ENCODE measurements around the gene SLC12A1.

The SLC12A1 gene

DNA sequence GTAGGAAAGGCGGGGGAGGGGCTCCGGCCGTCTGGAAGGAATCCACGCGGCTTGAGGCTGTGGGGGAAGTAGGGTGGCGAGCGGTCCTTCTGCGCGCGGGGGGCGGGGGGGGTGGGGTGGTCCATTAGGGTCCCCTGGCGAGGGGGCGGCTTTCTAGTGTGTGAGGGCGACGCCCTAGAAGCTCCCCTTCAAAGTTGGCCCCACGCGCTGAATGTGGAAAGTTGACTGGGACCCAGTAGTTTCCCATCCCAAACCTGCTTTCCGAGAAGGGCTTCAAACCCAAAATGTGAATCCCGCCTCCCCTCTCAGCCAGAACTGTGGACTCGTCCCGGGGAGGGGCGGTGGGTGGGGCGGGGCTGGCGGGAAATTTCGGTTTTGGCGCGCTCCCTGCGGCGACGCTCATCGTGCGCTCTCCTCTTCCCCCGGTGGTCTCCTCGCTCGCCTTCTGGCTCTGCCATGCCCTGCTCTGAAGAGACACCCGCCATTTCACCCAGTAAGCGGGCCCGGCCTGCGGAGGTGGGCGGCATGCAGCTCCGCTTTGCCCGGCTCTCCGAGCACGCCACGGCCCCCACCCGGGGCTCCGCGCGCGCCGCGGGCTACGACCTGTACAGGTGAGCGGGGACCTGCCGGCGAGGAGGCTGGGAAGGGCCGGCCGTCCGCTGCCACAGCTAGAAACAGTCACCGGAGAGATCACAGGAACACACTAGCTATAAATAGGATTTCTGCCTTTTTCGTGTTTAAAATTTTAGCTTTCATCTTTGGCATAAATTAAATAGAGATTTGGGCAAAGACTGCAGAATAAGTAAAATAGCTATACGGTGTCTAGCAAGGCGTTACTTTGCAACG is 125.9 kb downstream of the SLC12A1 start:
- H3K79me2 ChIP-seq: no peaks in the 10 kb centered on the region
- H3K27me3 ChIP-seq (ENCODE audit: control insufficient read depth, insufficient read depth, low read length): no peaks in the 10 kb centered on the region
- TF ChIP-seq, protein P1, sequence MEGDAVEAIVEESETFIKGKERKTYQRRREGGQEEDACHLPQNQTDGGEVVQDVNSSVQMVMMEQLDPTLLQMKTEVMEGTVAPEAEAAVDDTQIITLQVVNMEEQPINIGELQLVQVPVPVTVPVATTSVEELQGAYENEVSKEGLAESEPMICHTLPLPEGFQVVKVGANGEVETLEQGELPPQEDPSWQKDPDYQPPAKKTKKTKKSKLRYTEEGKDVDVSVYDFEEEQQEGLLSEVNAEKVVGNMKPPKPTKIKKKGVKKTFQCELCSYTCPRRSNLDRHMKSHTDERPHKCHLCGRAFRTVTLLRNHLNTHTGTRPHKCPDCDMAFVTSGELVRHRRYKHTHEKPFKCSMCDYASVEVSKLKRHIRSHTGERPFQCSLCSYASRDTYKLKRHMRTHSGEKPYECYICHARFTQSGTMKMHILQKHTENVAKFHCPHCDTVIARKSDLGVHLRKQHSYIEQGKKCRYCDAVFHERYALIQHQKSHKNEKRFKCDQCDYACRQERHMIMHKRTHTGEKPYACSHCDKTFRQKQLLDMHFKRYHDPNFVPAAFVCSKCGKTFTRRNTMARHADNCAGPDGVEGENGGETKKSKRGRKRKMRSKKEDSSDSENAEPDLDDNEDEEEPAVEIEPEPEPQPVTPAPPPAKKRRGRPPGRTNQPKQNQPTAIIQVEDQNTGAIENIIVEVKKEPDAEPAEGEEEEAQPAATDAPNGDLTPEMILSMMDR (IDR thresholded peaks at IDR 0.05): no peak
- H3K36me3 ChIP-seq (ENCODE audit: control insufficient read depth, insufficient read depth, low read length): no peaks in the 10 kb centered on the region
- H2AFZ ChIP-seq: peak overlapping the region; percentile 98
- peak overlapping the region; percentile 95 for H3K27ac ChIP-seq
- peak overlapping the region; percentile 71 for H3K4me2 ChIP-seq (ENCODE audit: low read length)
- H3K9ac ChIP-seq: peak overlapping the region; percentile 88
- peak overlapping the region; percentile 86 for H3K4me3 ChIP-seq (ENCODE audit: low read depth, low read length)
- H3K9me3 ChIP-seq (ENCODE audit: control insufficient read depth, low read length): no peaks in the 10 kb centered on the region
- peaks cover 2% of the 10 kb centered on the region for H3K4me1 ChIP-seq

DNA sequence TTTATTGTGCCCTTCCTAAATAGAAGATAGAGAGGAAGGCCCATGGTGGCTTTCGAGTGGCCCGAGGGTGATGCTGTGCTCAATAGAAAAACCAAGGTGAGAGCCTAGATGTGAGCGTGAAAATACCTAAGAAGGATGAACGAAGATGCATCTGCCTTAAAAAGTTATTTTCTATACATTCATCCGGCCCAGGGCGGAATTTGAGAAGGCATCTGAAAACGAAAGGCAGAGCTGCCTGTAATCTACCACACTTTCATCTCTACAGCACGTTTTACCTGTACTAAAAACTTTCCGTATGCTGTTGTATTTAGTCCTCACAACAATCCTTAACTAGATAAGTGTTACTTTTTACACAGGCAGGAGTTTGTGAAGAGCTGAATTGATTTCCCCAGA is 126.5 kb downstream of the SLC12A1 start:
- H3K27me3 ChIP-seq (ENCODE audit: control insufficient read depth, insufficient read depth, low read length): no peaks in the 10 kb centered on the region
- no peak overlapping the region for H3K9ac ChIP-seq
- no peaks in the 10 kb centered on the region for H3K9me3 ChIP-seq (ENCODE audit: control insufficient read depth, low read length)
- H3K36me3 ChIP-seq (ENCODE audit: control insufficient read depth, insufficient read depth, low read length): no peaks in the 10 kb centered on the region
- no peak overlapping the region for H3K4me3 ChIP-seq (ENCODE audit: low read depth, low read length)
- no peak overlapping the region for H3K4me2 ChIP-seq (ENCODE audit: low read length)
- peaks cover 2% of the 10 kb centered on the region for H3K4me1 ChIP-seq
- TF ChIP-seq, protein P1 (IDR thresholded peaks at IDR 0.05): no peak
- H3K27ac ChIP-seq: no peak overlapping the region
- no peak overlapping the region for H2AFZ ChIP-seq
- no peaks in the 10 kb centered on the region for H3K79me2 ChIP-seq

DNA sequence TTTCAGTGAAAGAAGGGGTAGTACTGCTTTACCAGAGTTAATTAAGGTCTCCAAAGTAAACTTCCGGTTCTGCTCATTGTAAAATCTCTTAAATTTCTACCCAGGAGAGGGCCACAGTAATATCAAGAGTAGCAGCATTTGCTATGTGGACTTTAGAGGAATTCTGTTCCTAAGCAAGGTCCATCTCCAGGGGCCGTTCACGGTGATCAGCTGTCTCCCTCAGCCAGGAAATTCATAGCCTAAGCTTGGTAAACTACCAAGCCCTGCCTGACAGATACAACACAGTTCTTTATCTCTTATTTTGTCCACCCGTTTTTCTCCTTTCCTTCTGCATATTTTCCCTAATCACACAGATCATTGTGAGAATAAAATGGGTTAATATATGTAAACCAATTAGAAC is 127.4 kb downstream of the SLC12A1 start:
- no peaks in the 10 kb centered on the region for H3K36me3 ChIP-seq (ENCODE audit: control insufficient read depth, insufficient read depth, low read length)
- no peak overlapping the region for H2AFZ ChIP-seq
- H3K4me1 ChIP-seq: peaks cover 2% of the 10 kb centered on the region
- H3K9me3 ChIP-seq (ENCODE audit: control insufficient read depth, low read length): no peaks in the 10 kb centered on the region
- no peak overlapping the region for H3K4me3 ChIP-seq (ENCODE audit: low read depth, low read length)
- TF ChIP-seq, protein P1 (IDR thresholded peaks at IDR 0.05): no peak
- H3K79me2 ChIP-seq: no peaks in the 10 kb centered on the region
- H3K27ac ChIP-seq: no peak overlapping the region
- H3K27me3 ChIP-seq (ENCODE audit: control insufficient read depth, insufficient read depth, low read length): no peaks in the 10 kb centered on the region
- H3K9ac ChIP-seq: no peak overlapping the region
- H3K4me2 ChIP-seq (ENCODE audit: low read length): no peak overlapping the region

DNA sequence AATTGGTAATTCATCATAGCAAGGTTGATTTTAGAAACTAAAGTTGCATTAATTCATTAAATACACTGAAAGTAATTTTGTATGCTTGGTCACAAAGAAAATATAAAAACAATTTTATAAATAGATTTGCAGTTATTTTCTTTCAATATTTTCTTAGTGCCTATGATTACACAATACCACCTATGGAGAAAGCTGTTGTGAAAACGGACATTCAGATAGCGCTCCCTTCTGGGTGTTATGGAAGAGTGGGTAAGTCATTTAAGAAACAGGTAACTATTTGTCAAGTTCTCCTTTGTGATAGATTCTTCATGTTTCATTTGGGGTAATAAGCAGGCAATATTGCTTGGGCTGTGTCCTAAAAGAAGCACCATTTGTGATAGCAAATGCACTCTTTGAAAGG is 128.2 kb downstream of the SLC12A1 start:
- no peak overlapping the region for H2AFZ ChIP-seq
- H3K4me1 ChIP-seq: peaks cover 2% of the 10 kb centered on the region
- no peaks in the 10 kb centered on the region for H3K36me3 ChIP-seq (ENCODE audit: control insufficient read depth, insufficient read depth, low read length)
- H3K9me3 ChIP-seq (ENCODE audit: control insufficient read depth, low read length): no peaks in the 10 kb centered on the region
- H3K27me3 ChIP-seq (ENCODE audit: control insufficient read depth, insufficient read depth, low read length): no peaks in the 10 kb centered on the region
- H3K4me2 ChIP-seq (ENCODE audit: low read length): no peak overlapping the region
- H3K79me2 ChIP-seq: no peaks in the 10 kb centered on the region
- H3K4me3 ChIP-seq (ENCODE audit: low read depth, low read length): no peak overlapping the region
- no peak overlapping the region for H3K27ac ChIP-seq
- TF ChIP-seq, protein P1 (IDR thresholded peaks at IDR 0.05): no peak
- no peak overlapping the region for H3K9ac ChIP-seq

DNA sequence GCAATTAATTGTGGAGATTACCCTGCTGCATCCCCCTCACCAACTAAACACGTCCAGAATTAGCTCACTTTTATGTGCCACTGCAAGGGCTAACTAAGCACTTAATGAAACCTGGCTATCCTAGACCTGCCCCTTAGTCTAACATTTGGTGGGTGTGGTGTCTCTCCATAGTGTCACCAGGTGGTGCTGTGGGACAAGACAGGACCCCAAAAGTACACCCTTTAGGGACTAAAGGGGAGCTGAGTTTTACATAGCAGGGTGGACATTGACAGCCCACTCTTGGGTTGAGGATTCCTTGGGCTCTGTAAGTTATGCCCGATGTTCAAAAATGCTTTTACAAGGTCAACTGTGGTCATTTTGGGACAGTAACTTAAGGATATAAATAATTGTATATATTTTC is 130.8 kb downstream of the SLC12A1 start:
- H3K9me3 ChIP-seq (ENCODE audit: control insufficient read depth, low read length): no peaks in the 10 kb centered on the region
- no peak overlapping the region for H3K4me3 ChIP-seq (ENCODE audit: low read depth, low read length)
- TF ChIP-seq, protein P1 (IDR thresholded peaks at IDR 0.05): no peak
- no peaks in the 10 kb centered on the region for H3K36me3 ChIP-seq (ENCODE audit: control insufficient read depth, insufficient read depth, low read length)
- no peak overlapping the region for H3K4me2 ChIP-seq (ENCODE audit: low read length)
- peaks cover 2% of the 10 kb centered on the region for H3K4me1 ChIP-seq
- H3K79me2 ChIP-seq: no peaks in the 10 kb centered on the region
- H3K9ac ChIP-seq: no peak overlapping the region
- H2AFZ ChIP-seq: no peak overlapping the region
- no peaks in the 10 kb centered on the region for H3K27me3 ChIP-seq (ENCODE audit: control insufficient read depth, insufficient read depth, low read length)
- no peak overlapping the region for H3K27ac ChIP-seq
